ENCODE data around the gene TET2.

The TET2 gene

DNA sequence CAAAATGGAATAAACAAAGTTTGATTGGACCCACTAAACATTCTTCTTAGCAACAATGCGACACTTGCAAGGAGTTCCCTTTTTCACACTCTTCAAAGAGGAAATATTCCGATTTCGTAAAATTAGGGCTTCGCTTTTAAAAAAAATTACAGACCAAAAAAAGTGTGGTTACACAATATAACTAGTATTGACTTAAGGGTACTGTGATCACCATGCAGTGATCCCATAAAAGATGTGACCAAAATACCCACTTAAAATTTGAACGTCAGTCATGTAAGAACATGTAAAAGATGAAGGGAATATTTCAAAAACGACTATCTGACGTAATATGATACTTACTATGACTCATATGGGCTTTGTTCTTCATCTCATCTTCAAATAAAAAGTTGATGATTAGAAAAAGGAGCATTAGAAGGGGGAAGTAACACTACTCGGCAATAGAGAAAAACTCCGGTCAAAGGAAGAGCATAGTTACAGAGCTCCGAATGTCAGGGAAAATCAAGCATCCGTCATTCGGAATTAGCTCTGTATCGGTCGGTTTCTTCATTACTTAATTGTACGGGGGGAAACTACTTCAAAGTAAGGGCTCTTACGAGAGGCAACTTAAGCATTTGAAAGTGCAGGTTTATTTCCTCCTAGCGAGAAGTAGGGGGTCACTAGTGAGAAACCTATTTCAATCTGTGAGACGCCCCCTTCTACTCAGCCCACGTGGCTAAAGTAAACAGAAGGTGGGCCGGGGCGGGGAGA is 1.3 kb upstream of the TET2 start:
- Histone ChIP-seq H3K27me3 (replicated peaks; ENCODE audit: control insufficient read depth, insufficient read depth, low read length) (no peaks in the 10 kb centered on the region), H3K36me3 (ENCODE audit: control insufficient read depth, insufficient read depth, low read length, severe bottlenecking) (no peaks in the 10 kb centered on the region), H3K9me3 (ENCODE audit: control insufficient read depth, low read length) (no peaks in the 10 kb centered on the region), H3K4me3 (ENCODE audit: low read length) (peak overlapping the region; percentile 99), H3K4me1 (ENCODE audit: control insufficient read depth, insufficient read depth, low read length) (peaks cover 20% of the 10 kb centered on the region), H3K9ac (ENCODE audit: low read length) (peak overlapping the region; percentile 98)
- peak; percentile 19 for DNase-seq (ENCODE audit: low read depth)

DNA sequence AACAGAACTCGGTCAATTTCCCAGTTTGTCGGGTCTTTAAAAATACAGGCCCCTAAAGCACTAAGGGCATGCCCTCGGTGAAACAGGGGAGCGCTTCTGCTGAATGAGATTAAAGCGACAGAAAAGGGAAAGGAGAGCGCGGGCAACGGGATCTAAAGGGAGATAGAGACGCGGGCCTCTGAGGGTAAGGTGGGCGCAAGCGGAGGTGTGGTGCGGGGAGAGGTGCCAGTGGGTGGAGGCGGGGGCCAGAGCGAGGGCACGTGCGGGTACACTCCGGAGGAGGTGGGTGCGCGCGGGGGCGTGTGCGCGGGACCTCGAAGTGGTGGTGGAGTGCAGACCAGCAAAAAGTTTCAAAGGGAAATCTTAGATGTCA is 787 bp upstream of the TET2 start:
- Histone ChIP-seq H3K27me3 (replicated peaks; ENCODE audit: control insufficient read depth, insufficient read depth, low read length) (no peaks in the 10 kb centered on the region), H3K4me3 (ENCODE audit: low read length) (peak overlapping the region; percentile 99), H3K9ac (ENCODE audit: low read length) (peak overlapping the region; percentile 98), H3K36me3 (ENCODE audit: control insufficient read depth, insufficient read depth, low read length, severe bottlenecking) (no peaks in the 10 kb centered on the region), H3K9me3 (ENCODE audit: control insufficient read depth, low read length) (no peaks in the 10 kb centered on the region), H3K4me1 (ENCODE audit: control insufficient read depth, insufficient read depth, low read length) (peaks cover 19% of the 10 kb centered on the region)
- no peak for DNase-seq (ENCODE audit: low read depth)

GRCh38 chr4:105147016-105147552 is 408 bp downstream of the TET2 start:
- H3K36me3 ChIP-seq (ENCODE audit: control insufficient read depth, insufficient read depth, low read length, severe bottlenecking): no peaks in the 10 kb centered on the region
- peak overlapping the region; percentile 98 for H3K9ac ChIP-seq (ENCODE audit: low read length)
- DNase-seq (ENCODE audit: low read depth): no peak
- peak overlapping the region; percentile 99 for H3K4me3 ChIP-seq (ENCODE audit: low read length)
- no peaks in the 10 kb centered on the region for H3K27me3 ChIP-seq (replicated peaks; ENCODE audit: control insufficient read depth, insufficient read depth, low read length)
- peaks cover 16% of the 10 kb centered on the region for H3K4me1 ChIP-seq (ENCODE audit: control insufficient read depth, insufficient read depth, low read length)
- H3K9me3 ChIP-seq (ENCODE audit: control insufficient read depth, low read length): no peaks in the 10 kb centered on the region

- H3K27me3 ChIP-seq (replicated peaks; ENCODE audit: control insufficient read depth, insufficient read depth, low read length): no peaks in the 10 kb centered on the region
Observed at GRCh38 chr4:105147553-105148161, 981 bp downstream of the TET2 start.

GRCh38 chr4:105148356-105148755 is 1.7 kb downstream of the TET2 start:
- Histone ChIP-seq H3K27me3 (replicated peaks; ENCODE audit: control insufficient read depth, insufficient read depth, low read length) (no peaks in the 10 kb centered on the region), H3K9me3 (ENCODE audit: control insufficient read depth, low read length) (no peaks in the 10 kb centered on the region), H3K4me1 (ENCODE audit: control insufficient read depth, insufficient read depth, low read length) (peaks cover 16% of the 10 kb centered on the region), H3K9ac (ENCODE audit: low read length) (peak overlapping the region; percentile 98), H3K4me3 (ENCODE audit: low read length) (peak overlapping the region; percentile 99), H3K36me3 (ENCODE audit: control insufficient read depth, insufficient read depth, low read length, severe bottlenecking) (no peaks in the 10 kb centered on the region)
- no peak for DNase-seq (ENCODE audit: low read depth)

More at GRCh38 chr4:105147553-105148161, 981 bp downstream of the TET2 start:
- Histone ChIP-seq H3K9ac (ENCODE audit: low read length) (peak overlapping the region; percentile 98), H3K4me1 (ENCODE audit: control insufficient read depth, insufficient read depth, low read length) (peaks cover 16% of the 10 kb centered on the region), H3K9me3 (ENCODE audit: control insufficient read depth, low read length) (no peaks in the 10 kb centered on the region), H3K4me3 (ENCODE audit: low read length) (peak overlapping the region; percentile 99), H3K36me3 (ENCODE audit: control insufficient read depth, insufficient read depth, low read length, severe bottlenecking) (no peaks in the 10 kb centered on the region)
- peak; percentile 75 for DNase-seq (ENCODE audit: low read depth)

- Histone ChIP-seq H3K27me3 (replicated peaks; ENCODE audit: control insufficient read depth, insufficient read depth, low read length) (no peaks in the 10 kb centered on the region), H3K36me3 (ENCODE audit: control insufficient read depth, insufficient read depth, low read length, severe bottlenecking) (no peaks in the 10 kb centered on the region)
- DNase-seq (ENCODE audit: low read depth): no peak
Observed at GRCh38 chr4:105148776-105149175, 2.1 kb downstream of the TET2 start.

GRCh38 chr4:105149771-105150170 is 3.1 kb downstream of the TET2 start:
- Histone ChIP-seq H3K9ac (ENCODE audit: low read length) (no peak overlapping the region), H3K4me1 (ENCODE audit: control insufficient read depth, insufficient read depth, low read length) (peaks cover 16% of the 10 kb centered on the region), H3K27me3 (replicated peaks; ENCODE audit: control insufficient read depth, insufficient read depth, low read length) (no peaks in the 10 kb centered on the region), H3K36me3 (ENCODE audit: control insufficient read depth, insufficient read depth, low read length, severe bottlenecking) (no peaks in the 10 kb centered on the region), H3K4me3 (ENCODE audit: low read length) (no peak overlapping the region), H3K9me3 (ENCODE audit: control insufficient read depth, low read length) (no peaks in the 10 kb centered on the region)
- no peak for DNase-seq (ENCODE audit: low read depth)

More at GRCh38 chr4:105148776-105149175, 2.1 kb downstream of the TET2 start:
- Histone ChIP-seq H3K4me3 (ENCODE audit: low read length) (peak overlapping the region; percentile 99), H3K9ac (ENCODE audit: low read length) (no peak overlapping the region), H3K4me1 (ENCODE audit: control insufficient read depth, insufficient read depth, low read length) (peaks cover 16% of the 10 kb centered on the region), H3K9me3 (ENCODE audit: control insufficient read depth, low read length) (no peaks in the 10 kb centered on the region)

GRCh38 chr4:105150503-105150902 is 3.8 kb downstream of the TET2 start:
- Histone ChIP-seq H3K4me1 (ENCODE audit: control insufficient read depth, insufficient read depth, low read length) (peaks cover 20% of the 10 kb centered on the region), H3K9me3 (ENCODE audit: control insufficient read depth, low read length) (no peaks in the 10 kb centered on the region), H3K4me3 (ENCODE audit: low read length) (no peak overlapping the region), H3K36me3 (ENCODE audit: control insufficient read depth, insufficient read depth, low read length, severe bottlenecking) (no peaks in the 10 kb centered on the region), H3K27me3 (replicated peaks; ENCODE audit: control insufficient read depth, insufficient read depth, low read length) (no peaks in the 10 kb centered on the region), H3K9ac (ENCODE audit: low read length) (no peak overlapping the region)
- DNase-seq (ENCODE audit: low read depth): no peak

GRCh38 chr4:105153749-105154148 is 7.1 kb downstream of the TET2 start:
- H3K9ac ChIP-seq (ENCODE audit: low read length): no peak overlapping the region
- no peaks in the 10 kb centered on the region for H3K9me3 ChIP-seq (ENCODE audit: control insufficient read depth, low read length)
- no peak overlapping the region for H3K4me3 ChIP-seq (ENCODE audit: low read length)
- peaks cover 10% of the 10 kb centered on the region for H3K4me1 ChIP-seq (ENCODE audit: control insufficient read depth, insufficient read depth, low read length)
- no peaks in the 10 kb centered on the region for H3K27me3 ChIP-seq (replicated peaks; ENCODE audit: control insufficient read depth, insufficient read depth, low read length)
- DNase-seq (ENCODE audit: low read depth): no peak
- no peaks in the 10 kb centered on the region for H3K36me3 ChIP-seq (ENCODE audit: control insufficient read depth, insufficient read depth, low read length, severe bottlenecking)

- H3K27me3 ChIP-seq (replicated peaks; ENCODE audit: control insufficient read depth, insufficient read depth, low read length): no peaks in the 10 kb centered on the region
- H3K9ac ChIP-seq (ENCODE audit: low read length): no peak overlapping the region
- no peaks in the 10 kb centered on the region for H3K36me3 ChIP-seq (ENCODE audit: control insufficient read depth, insufficient read depth, low read length, severe bottlenecking)
- no peak for DNase-seq (ENCODE audit: low read depth)
- H3K4me1 ChIP-seq (ENCODE audit: control insufficient read depth, insufficient read depth, low read length): peaks cover 7% of the 10 kb centered on the region
- H3K4me3 ChIP-seq (ENCODE audit: low read length): no peak overlapping the region
- no peaks in the 10 kb centered on the region for H3K9me3 ChIP-seq (ENCODE audit: control insufficient read depth, low read length)
Observed at GRCh38 chr4:105154576-105154975, 7.9 kb downstream of the TET2 start.

GRCh38 chr4:105155426-105155825 is 8.8 kb downstream of the TET2 start:
- no peak overlapping the region for H3K9ac ChIP-seq (ENCODE audit: low read length)
- H3K27me3 ChIP-seq (replicated peaks; ENCODE audit: control insufficient read depth, insufficient read depth, low read length): no peaks in the 10 kb centered on the region
- no peak overlapping the region for H3K4me3 ChIP-seq (ENCODE audit: low read length)
- peaks cover 7% of the 10 kb centered on the region for H3K4me1 ChIP-seq (ENCODE audit: control insufficient read depth, insufficient read depth, low read length)
- DNase-seq (ENCODE audit: low read depth): no peak
- no peaks in the 10 kb centered on the region for H3K36me3 ChIP-seq (ENCODE audit: control insufficient read depth, insufficient read depth, low read length, severe bottlenecking)
- H3K9me3 ChIP-seq (ENCODE audit: control insufficient read depth, low read length): no peaks in the 10 kb centered on the region

Measured in adipocyte (in vitro differentiated cells).